Left lung (tissue), 10 donors: Measurements from ENCODE around the gene UBL4A. TPM values are rescaled to one million over a fixed set of nuclear protein-coding genes. Genes with fewer than 3 reads are reported as not detected.
A peak's percentile ranks its signal among the peaks of the same experiment; 100 is the strongest.

Experiments
- ATAC-seq: fragments of 200-7000 bp; cut with Tn5 transposase; one replicate; pipeline ENCODE4 v1.9.1; 2020; ENCODE audit warnings: moderate library complexity
- DNase-seq, 4 donors: peaks; one replicate each; pipeline ENCODE4 v3.0.0-alpha.2; 2013 to 2020
- H3K27ac ChIP-seq, 2 donors: fragments of 200-600 bp; sonication (generic) in 1 of 2; one replicate each; pipeline versions ENCODE4 v1.5.0 to v1.8.0; 2020 to 2021
- H3K27me3 ChIP-seq, 2 donors: fragments of 200-600 bp; sonication (generic) in 1 of 2; one replicate each; pipeline versions ENCODE4 v1.5.0 to v1.8.0; 2020 to 2021
- H3K36me3 ChIP-seq, 2 donors: fragments of 200-600 bp; sonication (generic) in 1 of 2; one replicate each; pipeline versions ENCODE4 v1.5.0 to v1.8.0; 2020 to 2021
- H3K4me1 ChIP-seq, 2 donors: fragments of 200-600 bp; one replicate each; pipeline ENCODE4 v1.8.0; 2021
- H3K4me3 ChIP-seq, 2 donors: fragments of 200-600 bp; sonication (generic) in 1 of 2; one replicate each; pipeline versions ENCODE4 v1.5.0 to v1.8.0; 2020 to 2021; ENCODE audit warnings: mild to moderate bottlenecking in 1 of 2
- H3K9me3 ChIP-seq, 2 donors: fragments of 200-600 bp; sonication (generic) in 1 of 2; one replicate each; pipeline versions ENCODE4 v1.5.0 to v1.8.0; 2020 to 2021
- CTCF ChIP-seq, 2 donors: fragments of 200-600 bp; sonication (generic) in 1 of 2; IDR thresholded peaks; one replicate each; pipeline versions ENCODE4 v1.5.0 to v1.8.0; 2021; ENCODE audit warnings: antibody characterized with exemption in 2 of 2
- intact Hi-C, 2 donors: fragments of 100-400 bp; cut with DNase I; formaldehyde crosslinking; loops; one replicate each; pipeline versions ENCODE4 v1.11.2 to v1.14.2; 2022
- polyA plus RNA-seq, 6 donors: library from polyadenylated mRNA; unstranded; fragments of 120-200 nt; gene quantifications; one replicate each; pipeline ENCODE4 v1.2.1, GENCODE V29; 2013; ENCODE audit not compliant: insufficient read length in 6 of 6
- total RNA-seq, 2 donors: library from RNA; stranded (reverse); fragmentation: NEBNext Ultra II Directional; extraction: Animal tissue kit (Norgen Biotek cat#: 25700); gene quantifications; one replicate each; pipeline ENCODE4 v1.2.1, GENCODE V29; 2021
- donor health status: DM: no; HTN: yes; CAD: no.
- donor health status: DM: no; HTN: no; CAD: no.

UBL4A gene
- total and polyA plus RNA-seq, 8 donors = 24.7 to 37.9 (median 29.1) TPM

GRCh38 chrX:154483325-154483724 lies 3.1 kb downstream of the UBL4A start:
- no peaks in the 10 kb centered on the region for H3K27me3 ChIP-seq
- peaks cover 6 to 37% of the 10 kb centered on the region in 2 donors for H3K4me1 ChIP-seq
- no peak for ATAC-seq
- no peak overlapping the region for H3K27ac ChIP-seq
- intact Hi-C loops = no loop called here
- DNase-seq = no peak
- TF ChIP-seq CTCF (IDR thresholded peaks at IDR 0.05) = no peak
- no peaks in the 10 kb centered on the region for H3K9me3 ChIP-seq
- H3K4me3 ChIP-seq = no peak overlapping the region
- H3K36me3 ChIP-seq = peaks cover 0 to 17% of the 10 kb centered on the region in 2 donors

GRCh38 chrX:154482786-154483185 lies 3.6 kb downstream of the UBL4A start:
- H3K4me3 ChIP-seq = no peak overlapping the region
- DNase-seq (peak in 1 of 4 donors; percentile 23), ATAC-seq (no peak)
- intact Hi-C loops = no loop called here
- H3K4me1 ChIP-seq = peaks cover 6 to 40% of the 10 kb centered on the region in 2 donors
- no peak for TF ChIP-seq CTCF (IDR thresholded peaks at IDR 0.05)
- H3K36me3 ChIP-seq = peaks cover 0 to 13% of the 10 kb centered on the region in 2 donors
- H3K9me3 ChIP-seq = no peaks in the 10 kb centered on the region
- H3K27me3 ChIP-seq = no peaks in the 10 kb centered on the region
- no peak overlapping the region for H3K27ac ChIP-seq

GRCh38 chrX:154481911-154482601 lies 4.4 kb downstream of the UBL4A start:
- Histone ChIP-seq H3K27ac (no peak overlapping the region), H3K27me3 (no peaks in the 10 kb centered on the region), H3K4me1 (peaks cover 6 to 32% of the 10 kb centered on the region in 2 donors), H3K4me3 (no peak overlapping the region), H3K36me3 (peaks cover 0 to 8% of the 10 kb centered on the region in 2 donors), H3K9me3 (no peaks in the 10 kb centered on the region)
- DNase-seq = peak in 1 of 4 donors; percentile 27
- intact Hi-C loops = no loop called here
- TF ChIP-seq CTCF (IDR thresholded peaks at IDR 0.05) = no peak
- no peak for ATAC-seq

- no peak for TF ChIP-seq CTCF (IDR thresholded peaks at IDR 0.05)
- Histone ChIP-seq H3K27ac (no peak overlapping the region), H3K4me3 (no peak overlapping the region), H3K36me3 (peaks cover 0 to 8% of the 10 kb centered on the region in 2 donors), H3K4me1 (peaks cover 6 to 29% of the 10 kb centered on the region in 2 donors), H3K9me3 (no peaks in the 10 kb centered on the region), H3K27me3 (no peaks in the 10 kb centered on the region)
- ATAC-seq (no peak), DNase-seq (no peak)
- intact Hi-C loops = no loop called here
Observed at GRCh38 chrX:154481195-154481594, 5.2 kb downstream of the UBL4A start.

- TF ChIP-seq CTCF (IDR thresholded peaks at IDR 0.05) = no peak
- H3K27ac ChIP-seq = peak within 1 kb of the TSS; percentile 69 to 84
- H3K27me3 ChIP-seq = no peaks in the 10 kb centered on the region
- DNase-seq (peak; percentile 79 to 97 (median 94)), ATAC-seq (peak; percentile 98)
- H3K4me1 ChIP-seq = peaks cover 0 to 10% of the 10 kb centered on the region in 2 donors
- peaks cover 0 to 6% of the 10 kb centered on the region in 2 donors for H3K36me3 ChIP-seq
- intact Hi-C loops = no loop called here
- no peaks in the 10 kb centered on the region for H3K9me3 ChIP-seq
- H3K4me3 ChIP-seq = peak within 1 kb of the TSS; percentile 23 to 43
Observed at GRCh38 chrX:154478728-154479622, 7.4 kb downstream of the UBL4A start, which contains the start of gene LAGE3. Gene LAGE3 (minus strand): TSS chrX:154479281. CDS start chrX:154478915, 366 bp downstream.
